ENCODE data around the gene NDUFA13.

The NDUFA13 gene

GRCh38 chr19:19547674-19548336 lies 31.8 kb downstream of the NDUFA13 start:
- DNase-seq (ENCODE audit: low read depth in 2 of 2) = no peak

- DNase-seq (ENCODE audit: low read depth in 2 of 2) = no peak
Measured at GRCh38 chr19:19548915-19549759, 33.1 kb downstream of the NDUFA13 start.

DNA sequence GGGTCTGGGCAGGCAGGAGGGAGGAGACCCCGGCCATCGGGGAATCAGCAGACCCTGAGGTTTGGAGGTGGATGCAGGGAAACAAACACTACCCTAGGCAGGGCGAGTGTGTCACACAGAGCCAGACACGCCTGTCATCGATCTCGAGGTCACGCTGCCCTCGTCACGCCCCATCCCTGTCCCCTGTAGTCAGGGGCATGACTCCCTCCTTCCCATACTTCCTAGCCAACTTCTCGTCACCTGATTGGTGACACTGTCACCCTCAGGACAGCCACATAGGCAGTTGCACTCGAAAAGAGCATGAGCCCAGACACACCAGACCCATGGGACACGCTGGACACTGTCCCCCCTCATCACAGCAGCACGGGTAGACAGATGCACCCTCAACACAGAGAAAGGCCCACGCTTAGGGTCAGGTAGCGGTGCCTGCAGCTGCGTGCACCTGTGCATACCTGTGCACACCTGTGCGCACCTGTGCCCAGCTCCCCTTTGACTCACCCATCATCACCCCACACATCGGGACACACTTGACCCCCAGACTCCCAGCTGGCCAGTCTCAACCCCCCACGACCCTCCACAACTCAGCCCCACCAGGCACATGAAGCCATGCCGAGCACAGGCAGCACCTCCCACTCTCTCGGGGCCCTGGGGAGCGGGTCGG lies 33.9 kb downstream of the NDUFA13 start:
- no peak for DNase-seq (ENCODE audit: low read depth in 2 of 2)

DNA sequence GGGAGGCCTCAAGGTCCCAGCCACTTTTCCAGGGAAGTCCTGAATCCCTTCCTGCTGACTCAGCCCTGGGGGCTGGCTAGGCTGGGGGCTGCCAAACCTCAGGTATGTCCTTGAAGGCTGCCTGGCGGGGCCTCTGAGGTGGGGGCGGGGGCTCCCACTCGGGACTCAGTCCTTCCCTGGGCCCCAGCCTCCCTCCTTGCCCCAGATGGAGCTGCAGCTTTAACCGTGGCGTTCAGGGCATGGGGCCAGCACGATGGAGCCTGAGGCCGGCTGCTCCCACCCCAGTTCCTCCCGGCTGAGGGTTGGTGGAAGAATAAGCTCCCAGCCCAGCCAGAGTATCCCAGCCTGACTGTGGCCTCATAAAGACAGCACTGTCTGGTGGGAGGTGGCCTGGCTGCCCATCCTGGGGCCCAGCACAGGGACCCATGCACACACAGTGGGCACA lies 34.5 kb downstream of the NDUFA13 start:
- DNase-seq (ENCODE audit: low read depth in 2 of 2) = no peak

DNA sequence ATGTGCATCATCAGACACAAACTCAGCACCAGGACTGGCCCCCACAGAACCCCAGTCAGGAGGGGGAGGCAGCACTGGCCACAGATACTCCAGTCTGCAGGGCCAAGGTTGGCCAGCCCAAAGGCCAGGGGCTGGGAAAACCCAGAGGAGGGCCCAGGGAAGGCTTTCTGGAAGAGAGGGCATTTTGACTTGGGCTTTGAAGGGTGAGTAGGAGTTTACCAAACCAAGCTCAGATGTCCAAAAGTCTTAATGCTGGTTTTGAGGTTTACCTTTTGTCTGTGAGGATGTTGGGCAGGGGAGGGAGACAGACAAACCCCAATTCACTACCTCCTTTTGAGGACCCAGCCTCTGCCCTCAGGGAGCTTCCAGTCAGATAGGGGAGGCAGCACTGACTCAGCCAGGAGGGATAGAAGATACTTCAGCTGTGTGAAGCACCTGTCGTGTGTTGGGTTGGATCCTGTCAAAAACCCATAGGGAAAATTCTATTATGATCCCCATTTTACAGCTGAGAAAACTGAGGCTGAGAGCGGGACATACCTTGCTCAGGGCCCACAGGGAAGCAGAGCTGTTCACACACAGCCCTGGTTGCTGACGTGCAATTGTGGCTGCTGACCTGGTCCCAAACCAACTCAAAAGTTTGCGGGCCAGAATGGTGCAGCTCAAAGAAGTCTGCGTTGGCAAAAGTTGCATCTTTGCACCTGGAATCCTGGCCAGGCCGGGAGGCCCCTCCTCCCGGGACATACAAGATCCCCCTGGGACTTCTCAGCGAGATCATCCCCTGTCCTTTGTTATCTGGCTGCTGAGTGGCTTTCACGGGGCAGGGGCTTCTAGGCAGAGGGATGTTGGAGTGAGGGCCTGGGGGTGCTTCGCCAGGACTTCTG lies 35.2 kb downstream of the NDUFA13 start:
- DNase-seq (ENCODE audit: low read depth in 2 of 2) = no peak

- no peak for DNase-seq (ENCODE audit: low read depth in 2 of 2)
Measured at GRCh38 chr19:19551853-19552192, 35.8 kb downstream of the NDUFA13 start.

DNA sequence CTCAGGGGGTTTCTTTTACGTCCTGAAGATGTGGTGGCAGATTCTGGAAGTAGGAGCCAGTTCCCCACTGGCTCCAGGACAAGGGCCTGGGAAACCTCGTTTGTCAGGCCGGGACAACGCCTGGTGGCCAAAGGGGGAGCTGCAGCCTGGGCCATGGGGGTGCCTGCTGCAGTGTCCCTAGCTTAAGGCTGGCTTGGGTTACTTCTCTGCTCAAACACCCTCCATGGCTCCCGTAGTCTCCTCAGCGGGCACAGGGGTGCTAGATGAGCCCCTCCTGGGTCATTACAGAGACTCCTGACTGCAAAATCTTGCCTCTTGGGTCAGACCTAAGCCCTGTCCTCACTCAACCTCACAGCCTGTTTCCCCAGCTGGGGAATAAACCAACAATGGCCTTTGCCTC lies 36.8 kb downstream of the NDUFA13 start:
- no peak for DNase-seq (ENCODE audit: low read depth in 2 of 2)

- no peak for DNase-seq (ENCODE audit: low read depth in 2 of 2)
Measured at GRCh38 chr19:19553670-19554069, 37.6 kb downstream of the NDUFA13 start.

- peak; percentile 24 to 45 for DNase-seq (ENCODE audit: low read depth in 2 of 2)
Measured at GRCh38 chr19:19554074-19555023, 38.3 kb downstream of the NDUFA13 start.

DNA sequence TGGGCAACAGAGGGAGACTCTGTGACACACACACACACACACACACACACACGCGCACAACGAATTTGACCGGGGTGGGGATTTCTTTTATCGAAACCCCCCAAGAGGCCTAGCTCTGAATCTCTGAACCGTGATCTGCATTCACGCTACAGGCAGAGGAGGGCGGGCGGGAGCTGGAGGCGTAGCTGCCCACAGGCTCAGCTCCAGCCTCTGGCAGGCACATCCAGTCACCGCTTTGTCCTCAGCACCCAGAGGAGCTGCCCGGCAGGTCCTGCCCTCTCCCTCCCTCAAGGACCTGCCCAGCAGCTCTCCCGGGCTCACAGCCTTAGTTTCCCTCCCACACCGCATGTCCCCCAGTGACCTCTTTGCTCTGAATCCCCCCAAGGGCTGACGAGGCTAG lies 42.0 kb downstream of the NDUFA13 start:
- DNase-seq (ENCODE audit: low read depth in 2 of 2) = no peak

- DNase-seq (ENCODE audit: low read depth in 2 of 2) = no peak
Measured at GRCh38 chr19:19558636-19559035, 42.6 kb downstream of the NDUFA13 start.

GRCh38 chr19:19559931-19560330 lies 43.9 kb downstream of the NDUFA13 start:
- no peak for DNase-seq (ENCODE audit: low read depth in 2 of 2)

DNA sequence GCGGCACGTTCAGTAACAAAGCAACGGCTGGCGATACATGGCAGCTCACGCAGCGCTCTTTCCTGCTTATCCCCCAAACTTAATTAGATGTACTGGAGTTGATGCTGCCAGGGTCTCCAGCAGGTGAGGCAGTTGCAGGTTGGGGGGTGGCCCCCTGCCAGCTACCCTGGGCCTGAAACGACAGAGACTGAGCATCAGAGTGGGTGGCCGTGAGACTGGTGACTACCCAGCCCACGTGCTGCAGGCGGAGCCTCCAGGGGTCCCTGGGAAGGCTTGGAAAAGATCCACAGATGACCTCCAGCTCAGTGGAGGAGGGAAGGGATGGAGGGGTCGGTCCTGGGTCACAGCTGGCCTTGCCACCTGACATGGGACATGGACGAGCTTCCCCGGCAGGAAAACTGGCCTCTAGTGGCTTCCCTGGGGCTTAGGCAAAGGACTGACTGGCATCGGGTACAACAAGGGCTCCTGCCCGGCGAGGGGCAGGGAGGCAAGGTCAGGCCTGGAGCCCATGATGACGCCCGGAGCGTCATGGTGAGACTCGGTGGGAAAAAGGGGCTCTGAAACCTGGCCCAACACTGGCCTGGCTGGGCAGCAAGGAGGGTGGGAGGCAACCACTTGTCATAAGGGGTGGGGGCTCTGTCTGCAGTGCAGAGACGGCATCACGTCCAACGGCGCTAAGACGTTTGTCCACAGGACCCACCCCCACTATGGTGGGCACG lies 46.1 kb downstream of the NDUFA13 start:
- no peak for DNase-seq (ENCODE audit: low read depth in 2 of 2)

DNA sequence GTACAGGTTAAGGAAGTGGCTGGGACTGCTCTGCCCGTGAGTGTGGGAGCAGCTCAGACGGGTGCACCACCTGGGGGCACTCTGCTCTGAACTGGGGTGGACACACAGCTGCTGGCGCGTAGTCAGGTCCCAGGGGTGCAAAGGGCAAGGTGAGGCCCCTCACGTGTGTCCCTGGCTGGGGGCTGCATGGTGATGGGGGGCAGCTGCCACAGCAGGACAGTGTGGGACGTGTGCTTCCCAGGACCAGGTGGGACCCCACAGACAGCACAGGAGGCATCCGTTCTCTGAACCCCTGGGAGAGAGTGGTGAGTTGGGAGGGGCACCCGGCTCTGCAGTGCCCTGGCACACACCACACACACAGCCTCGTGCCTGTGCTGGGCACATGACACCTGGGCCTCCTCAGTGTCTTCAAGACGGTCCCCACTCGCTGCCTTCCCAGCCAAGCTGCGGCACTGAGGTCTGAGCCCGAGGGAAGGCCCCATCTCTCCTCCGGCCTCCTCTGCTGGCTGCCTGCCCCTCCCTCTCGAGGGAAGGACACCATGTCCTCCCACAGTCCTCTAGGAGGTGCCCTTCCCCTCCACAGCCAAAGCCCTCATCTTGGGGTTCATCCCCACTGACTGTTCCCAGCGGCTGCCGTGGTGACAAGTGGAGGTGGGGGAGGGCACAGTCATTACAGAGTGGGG lies 46.8 kb downstream of the NDUFA13 start:
- DNase-seq (ENCODE audit: low read depth in 2 of 2) = no peak

DNA sequence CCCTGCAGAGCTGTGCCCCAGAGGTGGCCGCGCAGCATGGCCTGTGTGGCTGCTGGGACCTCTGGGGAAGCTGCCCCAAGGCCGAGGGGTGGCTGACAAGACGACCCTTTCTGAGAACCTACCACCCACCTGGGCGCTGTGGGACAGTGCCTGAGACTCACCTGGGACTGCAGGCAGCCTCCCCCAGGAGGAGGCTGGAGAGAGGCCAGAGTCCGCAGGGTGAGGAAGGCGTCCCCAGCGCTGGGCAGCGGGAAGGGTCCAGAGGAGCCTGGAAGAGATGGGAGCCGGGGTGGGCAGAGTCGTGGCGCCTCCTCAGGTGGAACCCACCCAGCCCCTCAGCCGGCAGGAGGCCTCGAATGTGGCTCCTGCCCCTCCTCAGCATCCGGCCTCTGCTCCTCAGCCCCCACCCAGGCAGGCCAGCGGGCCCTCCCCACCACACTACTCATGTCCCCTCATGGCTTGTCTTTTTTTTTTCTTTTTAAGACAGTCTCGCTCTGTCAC lies 47.4 kb downstream of the NDUFA13 start:
- no peak for DNase-seq (ENCODE audit: low read depth in 2 of 2)

DNA sequence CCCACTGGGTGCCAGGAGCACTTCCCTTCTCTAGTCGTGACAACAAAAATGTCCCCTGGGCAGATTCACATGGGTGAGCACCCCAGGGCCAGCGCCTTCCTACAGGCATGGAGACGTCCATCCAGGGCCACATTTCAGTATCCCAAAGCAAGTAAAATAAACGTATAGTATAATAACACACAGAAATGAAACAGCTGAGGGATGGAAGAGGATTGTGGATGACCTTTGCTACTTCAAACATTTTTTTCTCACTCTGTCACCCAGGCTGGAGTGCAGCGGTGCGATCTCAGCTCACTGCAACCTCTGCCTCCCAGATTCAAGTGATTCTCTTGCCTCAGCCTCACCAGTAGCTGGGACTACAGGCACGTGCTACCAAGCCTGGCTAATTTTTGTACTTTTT lies 50.3 kb downstream of the NDUFA13 start:
- no peak for DNase-seq (ENCODE audit: low read depth in 2 of 2)

DNA sequence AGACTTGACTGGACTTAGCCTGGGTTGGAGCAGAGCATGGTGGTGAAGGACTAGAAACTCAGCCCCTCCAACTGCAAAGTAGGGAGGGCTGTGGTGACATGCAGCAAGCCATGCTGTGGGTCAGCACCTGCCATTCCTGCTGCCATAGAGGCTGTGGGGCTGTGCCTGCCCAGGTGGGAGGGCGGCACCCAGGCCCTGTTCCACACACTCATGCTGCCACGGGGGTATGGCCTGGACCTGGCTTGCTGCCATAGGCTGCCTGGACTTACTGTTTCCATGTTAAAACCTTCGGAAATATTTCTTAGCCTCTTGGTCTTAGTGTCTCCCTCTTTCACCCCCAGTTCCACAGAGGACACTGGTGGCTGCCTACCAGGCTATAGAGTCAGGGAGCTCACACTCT lies 51.4 kb downstream of the NDUFA13 start:
- DNase-seq (ENCODE audit: low read depth in 2 of 2) = no peak

DNA sequence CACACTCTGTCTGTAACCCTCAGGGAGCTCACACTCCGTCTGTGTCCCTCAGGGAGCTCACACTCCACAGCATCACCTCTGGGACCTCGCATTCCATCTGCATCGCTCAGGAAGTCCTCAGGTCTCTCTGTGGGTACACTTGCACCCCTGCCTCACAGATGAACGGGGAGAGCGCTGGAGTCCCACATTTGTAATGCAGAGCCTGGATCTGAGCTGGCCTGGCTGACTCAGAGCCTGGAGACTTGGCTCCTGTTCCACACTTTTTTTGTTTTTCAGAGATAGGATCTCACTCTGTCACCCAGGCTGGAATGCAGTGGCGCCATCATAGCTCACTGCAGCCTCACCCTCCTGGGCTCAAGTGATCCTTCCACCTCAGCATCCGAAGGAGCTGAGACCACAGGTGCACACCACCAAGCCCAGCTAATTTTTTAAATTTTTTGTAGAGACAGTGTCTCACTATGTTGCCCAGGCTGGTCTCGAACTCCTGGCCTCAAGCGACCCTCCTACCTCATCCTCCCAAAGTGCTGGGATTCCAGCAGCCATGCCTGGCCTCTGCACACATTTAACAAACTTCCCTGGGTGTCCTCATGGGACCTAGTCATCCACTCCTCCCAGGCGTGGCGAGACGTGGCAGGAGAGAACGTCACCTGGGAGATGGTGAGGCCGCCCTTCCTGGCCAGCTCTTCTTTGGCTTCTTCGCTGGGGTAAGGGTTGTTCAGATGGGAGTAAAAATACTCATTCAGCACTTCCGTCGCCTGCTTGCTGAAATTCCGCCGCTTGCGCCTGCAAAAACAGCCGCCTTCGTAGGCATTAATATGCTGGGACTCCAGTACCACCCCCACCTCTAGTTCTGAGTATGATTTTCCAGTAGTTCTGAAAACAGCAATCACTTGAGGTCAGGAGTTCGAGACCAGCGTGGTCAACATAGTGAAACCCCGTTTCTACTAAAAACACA lies 53.1 kb downstream of the NDUFA13 start:
- no peak for DNase-seq (ENCODE audit: low read depth in 2 of 2)

All from stimulated activated CD4-positive, alpha-beta T cell treated with anti-CD3 and anti-CD28 coated beads, Interleukin-1b, Interleukin-23, amount 100 ng/mL, for 1 hour (primary cell).